Endothelial cell of umbilical vein (primary cell): ENCODE data around the gene STAB2. TPM values are rescaled to one million over a fixed set of nuclear protein-coding genes. Genes with fewer than 3 reads are reported as not detected.

Source experiments
- BruUV-seq: library from RNA; stranded (reverse); fragments of 400-500 nt; replicated peaks from 2 replicates; lab custom pipeline; 2021; lab: Mats Ljungman, UMichigan
- CTCF ChIA-PET: fragments of 300-600, 350-600 bp; sonication (Branson Sonifier 250); formaldehyde crosslinking; loops from one replicate; lab custom pipeline; 2021; ENCODE audit warnings: antibody characterized with exemption, inconsistent platforms; lab: Charles Lee
- POLR2A ChIA-PET: fragments of 300-600, 350-600 bp; sonication (Branson Sonifier 250); formaldehyde crosslinking; loops from one replicate; lab custom pipeline; 2021; ENCODE audit warnings: antibody characterized with exemption, inconsistent platforms; lab: Charles Lee
- DNase-seq: peaks from one replicate; pipeline ENCODE4 v3.0.0-alpha.2; 2011; ENCODE audit warnings: low read depth, low spot score
- FAIRE-seq: peaks from 2 replicates; lab custom pipeline; 2011; peaks lifted over from hg19 to GRCh38; lab: Jason Lieb, UNC
- H2AFZ ChIP-seq: 2 replicates; pipeline ENCODE4 v1.6.0; 2012; ENCODE audit warnings: low read depth, low read length, control low read depth, inconsistent platforms
- H3K27ac ChIP-seq: 2 replicates; pipeline ENCODE4 v1.5.1; 2011; ENCODE audit warnings: low read depth, mild to moderate bottlenecking, control low read depth, low read length, moderate library complexity; ENCODE audit not compliant: insufficient read depth
- H3K27me3 ChIP-seq, 2 experiments: 2 replicates each; pipeline versions ENCODE4 v1.6.0 to v1.6.1; 2011; ENCODE audit warnings: low read length in 2 of 2, mixed read lengths in 1 of 2; ENCODE audit not compliant: control insufficient read depth in 2 of 2, insufficient read depth in 2 of 2
- H3K36me3 ChIP-seq, 2 experiments: 2 replicates in 1 of 2; 3 replicates in 1 of 2; pipeline ENCODE4 v1.5.1; 2011; ENCODE audit warnings: low read length in 2 of 2, mild to moderate bottlenecking in 1 of 2, moderate library complexity in 1 of 2; ENCODE audit not compliant: control insufficient read depth in 2 of 2, insufficient read depth in 2 of 2; ENCODE audit errors: extremely low read depth in 1 of 2
- H3K4me1 ChIP-seq: 3 replicates; pipeline ENCODE4 v1.5.1; 2011; ENCODE audit warnings: mild to moderate bottlenecking, low read length; ENCODE audit not compliant: control insufficient read depth, insufficient read depth; ENCODE audit errors: extremely low read depth
- H3K4me2 ChIP-seq: 2 replicates; pipeline ENCODE4 v1.6.1; 2011; ENCODE audit warnings: low read length, control low read depth, mixed read lengths; ENCODE audit not compliant: insufficient read depth
- H3K4me3 ChIP-seq, 3 experiments: fragments of 200-600 bp in 1 of 3; sonication (generic), shearing (Covaris generic) in 1 of 3; replicated peaks in 1 of 3; 2 replicates each; pipeline ENCODE4 v1.5.1; 2011 to 2016; ENCODE audit warnings: control low read depth in 3 of 3, low read length in 3 of 3, mild to moderate bottlenecking in 2 of 3, inconsistent platforms in 1 of 3, low read depth in 1 of 3, moderate library complexity in 1 of 3; ENCODE audit not compliant: insufficient read depth in 1 of 3
- H3K79me2 ChIP-seq: 2 replicates; pipeline ENCODE4 v1.6.0; 2012; ENCODE audit warnings: low read length, inconsistent platforms; ENCODE audit not compliant: control insufficient read depth, insufficient read depth
- H3K9ac ChIP-seq: replicated peaks from 2 replicates; pipeline ENCODE3; 2011; ENCODE audit warnings: low read length, control low read depth; ENCODE audit not compliant: insufficient read depth; ENCODE audit errors: extremely low read depth
- H3K9me1 ChIP-seq: replicated peaks from 3 replicates; pipeline ENCODE4 v1.6.0; 2011; ENCODE audit warnings: mild to moderate bottlenecking, low read length; ENCODE audit not compliant: control insufficient read depth, insufficient read depth; ENCODE audit errors: extremely low read depth
- H3K9me3 ChIP-seq: replicated peaks from 2 replicates; pipeline ENCODE4 v1.5.1; 2012; ENCODE audit warnings: low read length, inconsistent platforms; ENCODE audit not compliant: control insufficient read depth, insufficient read depth
- H4K20me1 ChIP-seq: replicated peaks from 2 replicates; pipeline ENCODE3; 2011; ENCODE audit warnings: mild to moderate bottlenecking, low read length; ENCODE audit not compliant: control insufficient read depth, insufficient read depth; ENCODE audit errors: extremely low read depth
- EZH2 ChIP-seq: IDR thresholded peaks from 2 replicates; pipeline ENCODE4 v1.6.1; 2012; ENCODE audit warnings: borderline replicate concordance, low read depth, mild to moderate bottlenecking, moderate library complexity, low read length, inconsistent platforms; ENCODE audit not compliant: severe bottlenecking
- FOS ChIP-seq: IDR thresholded peaks from 2 replicates; pipeline ENCODE4 v1.6.1; 2011; ENCODE audit warnings: mild to moderate bottlenecking, low read length, moderate library complexity, borderline replicate concordance; ENCODE audit not compliant: insufficient read depth
- GATA2 ChIP-seq: IDR thresholded peaks from 2 replicates; pipeline ENCODE4 v1.7.0; 2011; ENCODE audit warnings: low read depth, mild to moderate bottlenecking, moderate library complexity, mixed read lengths, low read length; ENCODE audit not compliant: insufficient read length, insufficient read depth
- JUN ChIP-seq: IDR thresholded peaks from 2 replicates; pipeline ENCODE4 v1.6.1; 2011; ENCODE audit warnings: borderline replicate concordance, low read depth; ENCODE audit not compliant: insufficient read length, insufficient read depth
- MYC ChIP-seq: IDR thresholded peaks from one replicate; pipeline ENCODE4 v1.6.1; 2011; ENCODE audit warnings: mild to moderate bottlenecking, low read depth, low read length
- POLR2A ChIP-seq: IDR thresholded peaks from 2 replicates; pipeline ENCODE4 v1.6.1; 2012; ENCODE audit warnings: low read depth, mild to moderate bottlenecking, control low read depth, low read length
- POLR2AphosphoS5 ChIP-seq: IDR thresholded peaks from 2 replicates; pipeline ENCODE4 v1.6.1; 2012; ENCODE audit warnings: low read depth, mild to moderate bottlenecking, control low read depth, low read length, moderate library complexity; ENCODE audit not compliant: insufficient read depth
- dilution Hi-C: fragments of 300-500 bp; cut with MboI; formaldehyde crosslinking; loops from one replicate; pipeline ENCODE4 v1.15.0; 2019; ENCODE audit warnings: low sequenced_read_pairs; ENCODE audit not compliant: extremely low pct_ligation_motif_present
- intact Hi-C: fragments of 100-400 bp; cut with micrococcal nuclease; formaldehyde crosslinking; loops from one replicate; pipeline ENCODE4 v1.10.0; 2022
- polyA plus RNA-seq, 4 experiments: library from polyadenylated mRNA; depleted of rRNA in 3 of 4; stranded (reverse) in 3 of 4; unstranded in 1 of 4; fragments of >200 nt; gene quantifications; 2 replicates each; pipeline versions ENCODE4 v1.2.1 to v1.2.3, GENCODE V29; 2011 to 2012; ENCODE audit warnings: missing spikeins in 1 of 4
- total RNA-seq: library from RNA; stranded (reverse); gene quantifications from 2 replicates; pipeline ENCODE4 v1.2.3, GENCODE V29; 2021
- TF ChIP-seq, protein P1 (sequence below), 2 donors: IDR thresholded peaks; 1 replicate in 1 of 2; 2 replicates in 1 of 2; pipeline ENCODE4 v1.5.1; 2011; ENCODE audit warnings: low read length in 2 of 2, mild to moderate bottlenecking in 2 of 2, moderate library complexity in 2 of 2, control low read depth in 1 of 2, inconsistent platforms in 1 of 2, low read depth in 1 of 2; ENCODE audit not compliant: insufficient read depth in 1 of 2; ENCODE audit errors: extremely low read depth in 1 of 2
- TF ChIP-seq, protein P2 (sequence below): IDR thresholded peaks from 2 replicates; pipeline ENCODE4 v1.6.1; 2011; ENCODE audit not compliant: insufficient read depth, insufficient read length

STAB2 gene
- total and polyA plus RNA-seq, 2 donors (not counting 3 experiments of a cell fraction or from before 2014, with no cell fraction given), result 0.01 TPM; not detected in 1

GRCh38 chr12:103578926-103579325, 8.1 kb upstream of the STAB2 start:
- FAIRE-seq, result no peak
- intact Hi-C loops (no loop called here), dilution Hi-C loops (no loop called here)
- Histone ChIP-seq H3K4me2 (no peak overlapping the region), H4K20me1 (no peaks in the 10 kb centered on the region), H3K27ac (no peak overlapping the region), H3K9me3 (no peaks in the 10 kb centered on the region), H3K9ac (no peak overlapping the region), H3K4me1 (no peaks in the 10 kb centered on the region), H3K36me3 (no peaks in the 10 kb centered on the region), H3K9me1 (no peaks in the 10 kb centered on the region), H3K4me3 (no peak overlapping the region), H3K27me3 (no peaks in the 10 kb centered on the region), H2AFZ (no peak overlapping the region), H3K79me2 (no peaks in the 10 kb centered on the region)
- ChIA-PET POLR2A (no interaction called here), CTCF (interaction anchor here (1.6 kb wide), 1 partner anchor 54 kb away, joined by 12 read pairs; no protein-coding TSS in a partner anchor)
- TF ChIP-seq FOS, result no peak
- no peak for TF ChIP-seq MYC
- TF ChIP-seq GATA2, result no peak
- no peak for TF ChIP-seq POLR2AphosphoS5
- no peak for TF ChIP-seq EZH2
- TF ChIP-seq, protein P1, sequence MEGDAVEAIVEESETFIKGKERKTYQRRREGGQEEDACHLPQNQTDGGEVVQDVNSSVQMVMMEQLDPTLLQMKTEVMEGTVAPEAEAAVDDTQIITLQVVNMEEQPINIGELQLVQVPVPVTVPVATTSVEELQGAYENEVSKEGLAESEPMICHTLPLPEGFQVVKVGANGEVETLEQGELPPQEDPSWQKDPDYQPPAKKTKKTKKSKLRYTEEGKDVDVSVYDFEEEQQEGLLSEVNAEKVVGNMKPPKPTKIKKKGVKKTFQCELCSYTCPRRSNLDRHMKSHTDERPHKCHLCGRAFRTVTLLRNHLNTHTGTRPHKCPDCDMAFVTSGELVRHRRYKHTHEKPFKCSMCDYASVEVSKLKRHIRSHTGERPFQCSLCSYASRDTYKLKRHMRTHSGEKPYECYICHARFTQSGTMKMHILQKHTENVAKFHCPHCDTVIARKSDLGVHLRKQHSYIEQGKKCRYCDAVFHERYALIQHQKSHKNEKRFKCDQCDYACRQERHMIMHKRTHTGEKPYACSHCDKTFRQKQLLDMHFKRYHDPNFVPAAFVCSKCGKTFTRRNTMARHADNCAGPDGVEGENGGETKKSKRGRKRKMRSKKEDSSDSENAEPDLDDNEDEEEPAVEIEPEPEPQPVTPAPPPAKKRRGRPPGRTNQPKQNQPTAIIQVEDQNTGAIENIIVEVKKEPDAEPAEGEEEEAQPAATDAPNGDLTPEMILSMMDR (IDR thresholded peaks at IDR 0.05; ENCODE audit: extremely low read depth in 1 of 2, insufficient read depth in 1 of 2, low read depth in 1 of 2, low read length in 2 of 2), result no peak
- TF ChIP-seq JUN, result no peak
- TF ChIP-seq POLR2A, result no peak
- TF ChIP-seq, protein P2, sequence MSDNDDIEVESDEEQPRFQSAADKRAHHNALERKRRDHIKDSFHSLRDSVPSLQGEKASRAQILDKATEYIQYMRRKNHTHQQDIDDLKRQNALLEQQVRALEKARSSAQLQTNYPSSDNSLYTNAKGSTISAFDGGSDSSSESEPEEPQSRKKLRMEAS, result no peak
- DNase-seq, result no peak
- no TSS peak for BruUV-seq
